GM23338 (cell line): ENCODE data around the gene VCX2. TPM values are rescaled to one million over a fixed set of nuclear protein-coding genes. Genes with fewer than 3 reads are reported as not detected.

Experiments used
- ATAC-seq: fragments of 200-7000 bp; cut with Tn5 transposase; 3 replicates; pipeline ENCODE4 v1.9.1; 2020
- DNase-seq: peaks from one replicate; pipeline ENCODE4 v3.0.0-alpha.2; 2015; ENCODE audit warnings: low spot score
- H2AFZ ChIP-seq: fragments of 200-600 bp; sonication (generic); 2 replicates; pipeline ENCODE4 v1.8.0; 2016; ENCODE audit warnings: antibody characterized with exemption, mild to moderate bottlenecking, moderate library complexity
- H3F3A ChIP-seq: fragments of 200-600 bp; sonication (generic); replicated peaks from 2 replicates; pipeline ENCODE4 v1.8.0; 2017; ENCODE audit warnings: antibody characterized with exemption, mixed run types, low read depth
- H3K27ac ChIP-seq: fragments of 200-600 bp; sonication (generic); 2 replicates; pipeline ENCODE4 v1.6.1; 2016; ENCODE audit warnings: low read depth
- H3K27me3 ChIP-seq: fragments of 200-600 bp; sonication (generic); 2 replicates; pipeline ENCODE4 v1.8.0; 2016; ENCODE audit warnings: mild to moderate bottlenecking, mixed run types, moderate library complexity; ENCODE audit not compliant: insufficient read depth
- H3K36me3 ChIP-seq: fragments of 200-600 bp; sonication (generic); 2 replicates; pipeline ENCODE4 v1.8.0; 2016; ENCODE audit warnings: mild to moderate bottlenecking; ENCODE audit not compliant: insufficient read depth
- H3K4me1 ChIP-seq: fragments of 200-600 bp; sonication (generic); 2 replicates; pipeline ENCODE4 v1.8.0; 2016; ENCODE audit warnings: mild to moderate bottlenecking, moderate library complexity; ENCODE audit not compliant: insufficient read depth
- H3K4me2 ChIP-seq: fragments of 200-600 bp; sonication (generic); 2 replicates; pipeline ENCODE4 v1.7.1; 2017; ENCODE audit warnings: mixed run types
- H3K4me3 ChIP-seq: fragments of 200-600 bp; sonication (generic); 2 replicates; pipeline ENCODE4 v1.6.1; 2016; ENCODE audit warnings: mixed run types
- H3K79me2 ChIP-seq: fragments of 200-600 bp; sonication (generic); replicated peaks from 2 replicates; pipeline ENCODE4 v1.8.0; 2017; ENCODE audit warnings: mild to moderate bottlenecking; ENCODE audit not compliant: insufficient read depth
- H3K9me2 ChIP-seq: fragments of 200-600 bp; sonication (generic); 2 replicates; pipeline ENCODE4 v1.8.0; 2017; ENCODE audit not compliant: insufficient read depth
- H4K20me1 ChIP-seq: fragments of 200-600 bp; sonication (generic); replicated peaks from 2 replicates; pipeline ENCODE4 v1.8.0; 2017; ENCODE audit warnings: mild to moderate bottlenecking; ENCODE audit not compliant: insufficient read depth
- H3K27ac Mint-ChIP-seq: 2 replicates; pipeline ENCODE4 v1.8.0; 2020; ENCODE audit warnings: inconsistent platforms, mild to moderate bottlenecking, moderate library complexity, mixed read lengths
- H3K27me3 Mint-ChIP-seq: 3 replicates; pipeline ENCODE4 v1.8.0; 2022; ENCODE audit warnings: low read depth, mild to moderate bottlenecking, moderate library complexity, mixed read lengths, inconsistent platforms; ENCODE audit not compliant: insufficient read depth, poor library complexity
- H3K36me3 Mint-ChIP-seq: 3 replicates; pipeline ENCODE4 v1.8.0; 2021; ENCODE audit warnings: low read depth, mild to moderate bottlenecking, inconsistent platforms, moderate library complexity, mixed read lengths
- H3K4me1 Mint-ChIP-seq: 3 replicates; pipeline ENCODE4 v1.8.0; 2020; ENCODE audit warnings: mild to moderate bottlenecking, inconsistent platforms, mixed read lengths
- H3K4me3 Mint-ChIP-seq: 3 replicates; pipeline ENCODE4 v1.8.0; 2021; ENCODE audit warnings: moderate library complexity, mild to moderate bottlenecking, inconsistent platforms, mixed read lengths
- H3K9me3 Mint-ChIP-seq: 3 replicates; pipeline ENCODE4 v1.8.0; 2020; ENCODE audit warnings: moderate library complexity, mild to moderate bottlenecking, inconsistent platforms, mixed read lengths
- CREB1 ChIP-seq: fragments of 250-450 bp; sonication (Bioruptor Pico); IDR thresholded peaks from 2 replicates; pipeline ENCODE4 v1.5.0; 2020; ENCODE audit warnings: low read depth, mild to moderate bottlenecking, moderate library complexity
- CTCF ChIP-seq, 2 experiments: fragments of 200-600 bp in 1 of 2; sonication (generic) in 1 of 2; conservative IDR thresholded peaks; 2 replicates each; pipeline versions ENCODE4 v1.5.1 to v1.6.1; 2016 to 2017; ENCODE audit warnings: antibody characterized with exemption in 2 of 2, low read depth in 2 of 2, mild to moderate bottlenecking in 2 of 2, moderate library complexity in 1 of 2
- ETS1 ChIP-seq: IDR thresholded peaks from 2 replicates; pipeline ENCODE4 v1.6.1; 2016; ENCODE audit warnings: antibody characterized with exemption
- EZH2 ChIP-seq: fragments of 200-600 bp; sonication (generic); IDR thresholded peaks from one replicate; pipeline ENCODE4 v1.8.0; 2017; ENCODE audit warnings: antibody characterized with exemption, mild to moderate bottlenecking, low read depth; ENCODE audit not compliant: unreplicated experiment
- EZH2phosphoT487 ChIP-seq: fragments of 200-600 bp; sonication (generic); IDR thresholded peaks from one replicate; pipeline ENCODE4 v1.8.1; 2018; ENCODE audit warnings: antibody characterized with exemption; ENCODE audit not compliant: unreplicated experiment
- JUNB ChIP-seq: IDR thresholded peaks from one replicate; pipeline ENCODE4 v1.6.1; 2016; ENCODE audit warnings: antibody characterized with exemption; ENCODE audit not compliant: unreplicated experiment
- NANOG ChIP-seq: IDR thresholded peaks from 2 replicates; pipeline ENCODE4 v1.6.1; 2016; ENCODE audit warnings: antibody characterized with exemption, borderline replicate concordance
- POLR2AphosphoS5 ChIP-seq: IDR thresholded peaks from 2 replicates; pipeline ENCODE4 v1.6.1; 2016; ENCODE audit warnings: antibody characterized with exemption, low read depth
- REST ChIP-seq: IDR thresholded peaks from one replicate; pipeline ENCODE4 v1.6.1; 2018; ENCODE audit warnings: antibody characterized with exemption; ENCODE audit not compliant: unreplicated experiment
- STAT1 ChIP-seq: IDR thresholded peaks from one replicate; pipeline ENCODE4 v1.6.1; 2016; ENCODE audit warnings: antibody characterized with exemption; ENCODE audit not compliant: unreplicated experiment
- ZNF114 ChIP-seq: fragments of 250-450 bp; sonication (Bioruptor Pico); IDR thresholded peaks from 2 replicates; pipeline ENCODE4 v1.5.0; 2020; ENCODE audit warnings: mild to moderate bottlenecking, moderate library complexity
- ZNF331 ChIP-seq: fragments of 250-450 bp; sonication (Bioruptor Pico); IDR thresholded peaks from 2 replicates; pipeline ENCODE4 v1.5.0; 2020; ENCODE audit warnings: low read depth, mild to moderate bottlenecking, moderate library complexity
- polyA plus RNA-seq: library from polyadenylated mRNA; unstranded; fragments of >200 nt; fragmentation: Nextera tagmentation; extraction: Ambion mirVana; gene quantifications from 2 replicates; pipeline ENCODE4 v1.2.1, GENCODE V29; 2016
- total RNA-seq: library from RNA; depleted of rRNA; stranded (reverse); fragments of >200 nt; shearing (Covaris generic); gene quantifications from 2 replicates; pipeline ENCODE4 v1.2.3, GENCODE V29; 2014

VCX2 gene
- total and polyA plus RNA-seq, 2 experiments from 2014 or later: not detected

GRCh38 chrX:8204943-8205342 is 33.9 kb upstream of the VCX2 start (continued):
- no peak for TF ChIP-seq REST

- no peaks in the 10 kb centered on the region for H3F3A ChIP-seq
- H3K4me2 ChIP-seq: no peak overlapping the region
- peaks cover 5% of the 10 kb centered on the region; the same call in 2 of the 3 replicates for H3K4me1 Mint-ChIP-seq
- no peak overlapping the region for H2AFZ ChIP-seq
- no peak overlapping the region for H3K4me3 ChIP-seq
- H3K27ac Mint-ChIP-seq: no peak overlapping the region; the same call in 1 of the 2 replicates
- no peak overlapping the region for H3K4me3 Mint-ChIP-seq
- no peaks in the 10 kb centered on the region for H3K9me2 ChIP-seq
- H3K79me2 ChIP-seq: no peaks in the 10 kb centered on the region
- H3K36me3 ChIP-seq: no peaks in the 10 kb centered on the region
- 0 out of 2 replicates have a peak, but pooled peaks cover 3% of the 10 kb centered on the region for H3K4me1 ChIP-seq
- ATAC-seq: no peak; the same call in 2 of the 3 replicates
- H3K27me3 ChIP-seq: no peaks in the 10 kb centered on the region
- H3K27me3 Mint-ChIP-seq: no peaks in the 10 kb centered on the region
- H3K36me3 Mint-ChIP-seq: no peaks in the 10 kb centered on the region
- no peaks in the 10 kb centered on the region for H3K9me3 Mint-ChIP-seq
- DNase-seq: peak; percentile 3
- no peak overlapping the region for H3K27ac ChIP-seq
- no peaks in the 10 kb centered on the region for H4K20me1 ChIP-seq
- no peak for TF ChIP-seq NANOG
- TF ChIP-seq ZNF114: no peak
- TF ChIP-seq CREB1 (CRISPR knock-in tag): no peak
- no peak for TF ChIP-seq EZH2phosphoT487
- TF ChIP-seq EZH2: no peak
- no peak for TF ChIP-seq JUNB
- no peak for TF ChIP-seq ZNF331 (CRISPR knock-in tag)
- no peak for TF ChIP-seq STAT1
- no peak for TF ChIP-seq CTCF (conservative IDR thresholded peaks at IDR 0.05; ENCODE audit: low read depth in 2 of 2)
- no peak for TF ChIP-seq POLR2AphosphoS5
- TF ChIP-seq ETS1: no peak
- TF ChIP-seq REST: no peak
Measured at GRCh38 chrX:8204169-8204935, 33.3 kb upstream of the VCX2 start.
